NB4 (cell line): ENCODE data around the gene KCNQ2.

ENCODE experiments used
- DNase-seq: peaks from one replicate; pipeline ENCODE4 v3.0.0; 2010; ENCODE audit warnings: low read depth
- H3K4me3 ChIP-seq: one replicate; pipeline ENCODE4 v1.5.1; 2011; ENCODE audit warnings: mild to moderate bottlenecking, low read depth, low read length, moderate library complexity
- MYC ChIP-seq: IDR thresholded peaks from 2 replicates; pipeline ENCODE4 v1.6.1; 2011; ENCODE audit warnings: low read depth, low read length
- POLR2A ChIP-seq: IDR thresholded peaks from 2 replicates; pipeline ENCODE4 v1.6.1; 2011; ENCODE audit warnings: mild to moderate bottlenecking; ENCODE audit not compliant: insufficient read length; ENCODE audit errors: extremely low read depth
- TF ChIP-seq, protein P1 (sequence below): IDR thresholded peaks from 2 replicates; pipeline ENCODE4 v1.6.1; 2011; ENCODE audit warnings: low read depth, low read length
- TF ChIP-seq, protein P2 (sequence below): IDR thresholded peaks from one replicate; pipeline ENCODE4 v1.5.1; 2012; ENCODE audit warnings: low read depth, low read length

Gene KCNQ2

DNA sequence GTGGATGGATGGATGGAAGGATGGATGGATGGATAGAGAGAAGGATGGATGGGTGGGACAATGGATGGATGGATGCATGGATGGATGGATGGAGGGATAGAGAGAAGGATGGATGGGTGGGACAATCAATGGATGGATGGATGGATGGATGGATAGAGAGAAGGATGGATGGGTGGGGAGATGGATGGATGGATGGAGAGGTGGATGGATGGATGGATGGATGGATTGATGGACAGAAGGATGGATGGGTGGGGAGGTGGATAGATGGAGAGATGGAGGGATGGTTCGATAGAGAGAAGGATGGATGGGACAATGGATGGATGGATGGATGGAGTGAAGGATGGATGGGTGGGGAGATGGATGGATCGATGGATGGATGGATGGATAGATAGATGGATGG lies 20.1 kb upstream of the KCNQ2 start:
- no peak overlapping the region for H3K4me3 ChIP-seq
- DNase-seq = no peak
- TF ChIP-seq MYC (no peak), POLR2A (no peak)
- TF ChIP-seq, protein P1, sequence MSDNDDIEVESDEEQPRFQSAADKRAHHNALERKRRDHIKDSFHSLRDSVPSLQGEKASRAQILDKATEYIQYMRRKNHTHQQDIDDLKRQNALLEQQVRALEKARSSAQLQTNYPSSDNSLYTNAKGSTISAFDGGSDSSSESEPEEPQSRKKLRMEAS = no peak
- TF ChIP-seq, protein P2, sequence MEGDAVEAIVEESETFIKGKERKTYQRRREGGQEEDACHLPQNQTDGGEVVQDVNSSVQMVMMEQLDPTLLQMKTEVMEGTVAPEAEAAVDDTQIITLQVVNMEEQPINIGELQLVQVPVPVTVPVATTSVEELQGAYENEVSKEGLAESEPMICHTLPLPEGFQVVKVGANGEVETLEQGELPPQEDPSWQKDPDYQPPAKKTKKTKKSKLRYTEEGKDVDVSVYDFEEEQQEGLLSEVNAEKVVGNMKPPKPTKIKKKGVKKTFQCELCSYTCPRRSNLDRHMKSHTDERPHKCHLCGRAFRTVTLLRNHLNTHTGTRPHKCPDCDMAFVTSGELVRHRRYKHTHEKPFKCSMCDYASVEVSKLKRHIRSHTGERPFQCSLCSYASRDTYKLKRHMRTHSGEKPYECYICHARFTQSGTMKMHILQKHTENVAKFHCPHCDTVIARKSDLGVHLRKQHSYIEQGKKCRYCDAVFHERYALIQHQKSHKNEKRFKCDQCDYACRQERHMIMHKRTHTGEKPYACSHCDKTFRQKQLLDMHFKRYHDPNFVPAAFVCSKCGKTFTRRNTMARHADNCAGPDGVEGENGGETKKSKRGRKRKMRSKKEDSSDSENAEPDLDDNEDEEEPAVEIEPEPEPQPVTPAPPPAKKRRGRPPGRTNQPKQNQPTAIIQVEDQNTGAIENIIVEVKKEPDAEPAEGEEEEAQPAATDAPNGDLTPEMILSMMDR = no peak

DNA sequence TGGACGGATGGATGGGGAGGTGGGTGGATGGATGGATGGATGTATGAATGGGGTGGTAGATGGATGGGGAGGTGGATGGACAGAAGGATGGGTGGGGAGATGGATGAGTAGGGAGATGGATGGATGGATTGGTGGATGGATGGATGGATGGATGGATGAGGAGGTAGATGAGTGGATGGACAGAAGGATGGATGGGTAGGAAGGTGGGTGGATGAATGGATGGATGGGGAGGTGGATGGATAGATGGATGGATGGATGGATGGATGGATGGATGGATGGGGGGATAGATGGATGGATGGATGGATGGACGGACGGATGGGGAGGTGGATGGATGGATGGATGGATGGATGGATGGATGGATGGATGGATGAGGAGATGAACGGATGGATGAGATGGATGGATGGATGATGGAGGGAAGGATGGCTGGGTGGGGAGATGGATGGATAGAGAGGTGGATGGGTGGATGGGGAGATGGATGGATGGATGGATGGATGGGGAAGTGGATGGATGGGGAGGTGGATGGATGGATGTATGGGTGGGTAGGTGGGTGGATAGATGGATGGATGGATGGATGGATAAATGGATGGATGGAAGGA lies 19.3 kb upstream of the KCNQ2 start:
- no peak overlapping the region for H3K4me3 ChIP-seq
- no peak for DNase-seq
- no peak for TF ChIP-seq POLR2A
- no peak for TF ChIP-seq MYC
- TF ChIP-seq, protein P2 = no peak
- TF ChIP-seq, protein P1 = no peak

- H3K4me3 ChIP-seq = no peak overlapping the region
- no peak for DNase-seq
- TF ChIP-seq, protein P1 = no peak
- TF ChIP-seq MYC = no peak
- TF ChIP-seq, protein P2 = no peak
- TF ChIP-seq POLR2A = no peak
Measured at GRCh38 chr20:63491078-63491477, 18.6 kb upstream of the KCNQ2 start.

DNA sequence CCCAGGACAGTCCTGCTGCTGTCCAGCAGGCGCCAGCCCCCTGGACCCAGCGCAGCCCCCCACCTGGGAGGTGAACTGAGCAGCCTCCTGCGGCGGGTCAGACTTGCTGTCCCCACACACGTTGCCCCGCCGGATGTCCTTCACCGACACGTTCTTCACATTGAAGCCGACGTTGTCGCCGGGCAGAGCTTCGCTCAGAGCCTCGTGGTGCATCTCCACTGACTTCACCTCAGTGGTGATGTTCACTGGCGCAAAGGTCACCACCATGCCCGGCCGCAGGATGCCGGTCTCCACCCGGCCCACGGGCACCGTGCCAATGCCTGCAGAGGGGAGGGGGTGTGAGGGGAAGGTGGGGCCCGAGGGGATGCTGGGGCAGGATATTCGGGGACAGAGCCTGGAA lies 18.0 kb upstream of the KCNQ2 start:
- TF ChIP-seq, protein P1 = no peak
- TF ChIP-seq POLR2A (no peak), MYC (no peak)
- TF ChIP-seq, protein P2 = no peak
- DNase-seq = no peak
- no peak overlapping the region for H3K4me3 ChIP-seq

GRCh38 chr20:63488315-63489251 lies 16.1 kb upstream of the KCNQ2 start:
- no peak overlapping the region for H3K4me3 ChIP-seq
- DNase-seq = no peak
- TF ChIP-seq, protein P1 = no peak
- no peak for TF ChIP-seq MYC
- TF ChIP-seq, protein P2 = no peak
- TF ChIP-seq POLR2A = no peak
